H1 (cell line): ENCODE measurements around the gene TRIM75. TPM values are rescaled to one million over a fixed set of nuclear protein-coding genes. Genes with fewer than 3 reads are reported as not detected.

Experiments used
- CTCF ChIA-PET: fragments of 300-600 bp; sonication (Branson Sonifier 250); formaldehyde crosslinking; loops from one replicate; lab custom pipeline; 2021; ENCODE audit not compliant: partially characterized antibody; lab: Charles Lee
- POLR2A ChIA-PET: fragments of 300-600 bp; sonication (Branson Sonifier 250); formaldehyde crosslinking; loops from one replicate; lab custom pipeline; 2021; ENCODE audit warnings: inconsistent platforms; ENCODE audit not compliant: partially characterized antibody; lab: Charles Lee
- DNase-seq, 2 experiments: peaks; one replicate each; pipeline versions ENCODE4 v3.0.0 to v3.0.0-alpha.2; 2010 to 2022; ENCODE audit warnings: low spot score in 2 of 2, low read depth in 1 of 2, mixed read lengths in 1 of 2
- FAIRE-seq: peaks from 2 replicates; lab custom pipeline; 2011; peaks lifted over from hg19 to GRCh38; lab: Jason Lieb, UNC
- H2AFZ ChIP-seq: 2 replicates; pipeline ENCODE4 v1.8.1; 2012; ENCODE audit warnings: low read length, inconsistent platforms
- H2AK5ac ChIP-seq: 2 replicates; pipeline ENCODE4 v1.6.1; 2013; ENCODE audit warnings: low read depth, low read length
- H2BK120ac ChIP-seq: replicated peaks from 2 replicates; pipeline ENCODE3; 2013; ENCODE audit warnings: low read depth, low read length, inconsistent platforms
- H2BK12ac ChIP-seq: 2 replicates; pipeline ENCODE4 v1.6.1; 2013; ENCODE audit warnings: low read depth, low read length
- H2BK15ac ChIP-seq: 2 replicates; pipeline ENCODE4 v1.6.1; 2013; ENCODE audit warnings: low read length
- H2BK20ac ChIP-seq: 2 replicates; pipeline ENCODE4 v1.6.1; 2013; ENCODE audit warnings: low read length
- H2BK5ac ChIP-seq: 2 replicates; pipeline ENCODE4 v1.6.1; 2013; ENCODE audit warnings: low read depth, low read length
- H3K14ac ChIP-seq: 2 replicates; pipeline ENCODE4 v1.6.1; 2013; ENCODE audit warnings: inconsistent platforms; ENCODE audit not compliant: insufficient read length
- H3K18ac ChIP-seq: 2 replicates; pipeline ENCODE4 v1.6.1; 2013; ENCODE audit warnings: low read length; ENCODE audit errors: extremely low read depth
- H3K23ac ChIP-seq: 2 replicates; pipeline ENCODE4 v1.6.1; 2013; ENCODE audit warnings: inconsistent platforms; ENCODE audit not compliant: insufficient read length
- H3K23me2 ChIP-seq: 2 replicates; pipeline ENCODE4 v1.6.1; 2013; ENCODE audit warnings: low read depth, low read length
- H3K27ac ChIP-seq: 2 replicates; pipeline ENCODE4 v1.6.1; 2011; ENCODE audit warnings: low read depth, low read length, inconsistent platforms
- H3K27me3 ChIP-seq, 4 experiments: replicated peaks in 1 of 4; 1 replicate in 1 of 4; 2 replicates in 3 of 4; pipeline versions ENCODE4 v1.6.1 to v1.8.1; 2011 to 2013; ENCODE audit warnings: low read length in 3 of 4, mild to moderate bottlenecking in 3 of 4, inconsistent platforms in 2 of 4, mixed read lengths in 2 of 4, moderate library complexity in 1 of 4; ENCODE audit not compliant: control insufficient read depth in 3 of 4, insufficient read depth in 3 of 4; ENCODE audit errors: extremely low read depth in 1 of 4
- H3K36me3 ChIP-seq, 4 experiments: 2 replicates each; pipeline versions ENCODE4 v1.6.1 to v1.8.1; 2011 to 2013; ENCODE audit warnings: mild to moderate bottlenecking in 4 of 4, low read length in 3 of 4, moderate library complexity in 2 of 4, control low read depth in 1 of 4, inconsistent platforms in 1 of 4; ENCODE audit not compliant: insufficient read depth in 4 of 4, control insufficient read depth in 2 of 4
- H3K4ac ChIP-seq: replicated peaks from 2 replicates; pipeline ENCODE3; 2013; ENCODE audit warnings: low read length, low read depth, mixed read lengths, inconsistent platforms; ENCODE audit not compliant: insufficient read length
- H3K4me1 ChIP-seq, 4 experiments: replicated peaks in 1 of 4; 1 replicate in 1 of 4; 2 replicates in 3 of 4; pipeline versions ENCODE4 v1.6.1 to v1.8.1; 2011 to 2013; ENCODE audit warnings: low read length in 3 of 4, inconsistent platforms in 2 of 4, mixed read lengths in 1 of 4; ENCODE audit not compliant: insufficient read depth in 4 of 4, control insufficient read depth in 3 of 4
- H3K4me2 ChIP-seq, 2 experiments: 2 replicates each; pipeline versions ENCODE4 v1.6.1 to v1.8.1; 2011 to 2013; ENCODE audit warnings: low read depth in 2 of 2, low read length in 2 of 2, control low read depth in 1 of 2, inconsistent platforms in 1 of 2, mild to moderate bottlenecking in 1 of 2; ENCODE audit not compliant: insufficient read depth in 1 of 2
- H3K4me3 ChIP-seq, 4 experiments: fragments of 200-600, 300-600 bp in 1 of 4; sonication (generic), shearing (Covaris generic), sonication (Bioruptor Twin) in 1 of 4; 2 replicates each; pipeline versions ENCODE4 v1.5.1 to v1.8.1; 2011 to 2016; ENCODE audit warnings: low read length in 4 of 4, low read depth in 3 of 4, control low read depth in 2 of 4, inconsistent platforms in 2 of 4, mild to moderate bottlenecking in 2 of 4, mixed read lengths in 1 of 4, moderate library complexity in 1 of 4; ENCODE audit not compliant: insufficient read depth in 2 of 4; ENCODE audit errors: extremely low read depth in 1 of 4
- H3K56ac ChIP-seq: replicated peaks from 2 replicates; pipeline ENCODE3; 2013; ENCODE audit warnings: low read depth, mild to moderate bottlenecking, mixed read lengths, low read length, inconsistent platforms; ENCODE audit not compliant: insufficient read length
- H3K79me1 ChIP-seq: 2 replicates; pipeline ENCODE4 v1.6.1; 2013; ENCODE audit warnings: low read depth, low read length, control low read depth
- H3K79me2 ChIP-seq, 2 experiments: 2 replicates each; pipeline versions ENCODE4 v1.6.1 to v1.8.1; 2012 to 2013; ENCODE audit warnings: low read length in 2 of 2, mild to moderate bottlenecking in 2 of 2, inconsistent platforms in 1 of 2; ENCODE audit not compliant: insufficient read depth in 2 of 2, control insufficient read depth in 1 of 2
- H3K9ac ChIP-seq, 4 experiments: replicated peaks in 1 of 4; 1 replicate in 1 of 4; 2 replicates in 3 of 4; pipeline versions ENCODE4 v1.6.1 to v1.8.1; 2011 to 2013; ENCODE audit warnings: low read depth in 3 of 4, low read length in 3 of 4, control low read depth in 2 of 4, mild to moderate bottlenecking in 2 of 4, moderate library complexity in 2 of 4, inconsistent platforms in 1 of 4; ENCODE audit errors: extremely low read depth in 1 of 4
- H3K9me3 ChIP-seq, 2 experiments: 2 replicates each; pipeline versions ENCODE4 v1.6.1 to v1.8.1; 2012 to 2013; ENCODE audit warnings: mild to moderate bottlenecking in 2 of 2, moderate library complexity in 2 of 2, control low read depth in 1 of 2, inconsistent platforms in 1 of 2, low read depth in 1 of 2, low read length in 1 of 2, mixed read lengths in 1 of 2; ENCODE audit not compliant: insufficient read depth in 2 of 2
- H4K20me1 ChIP-seq, 2 experiments: replicated peaks in 1 of 2; 2 replicates each; pipeline versions ENCODE3 to v1.8.1; 2011 to 2013; ENCODE audit warnings: inconsistent platforms in 2 of 2, low read length in 2 of 2, mild to moderate bottlenecking in 1 of 2; ENCODE audit not compliant: insufficient read depth in 2 of 2, control insufficient read depth in 1 of 2
- H4K5ac ChIP-seq: 2 replicates; pipeline ENCODE4 v1.6.1; 2013; ENCODE audit warnings: low read length, low read depth, mixed read lengths, inconsistent platforms; ENCODE audit not compliant: insufficient read length
- H4K8ac ChIP-seq: 2 replicates; pipeline ENCODE4 v1.8.0; 2013; ENCODE audit warnings: mild to moderate bottlenecking, moderate library complexity, low read length, inconsistent platforms; ENCODE audit not compliant: insufficient read depth; ENCODE audit errors: extremely low read depth
- H4K91ac ChIP-seq: replicated peaks from 2 replicates; pipeline ENCODE3; 2013; ENCODE audit warnings: low read length, mixed read lengths, inconsistent platforms; ENCODE audit not compliant: insufficient read length
- WGBS, 2 experiments: shearing (Covaris generic) in 1 of 2; methylation state at CpG; one replicate each; pipeline versions ENCODE4 v1.1.6 to v1.1.7; 2013 to 2015; ENCODE audit warnings: low lambda C conversion rate in 2 of 2, mixed read lengths in 2 of 2, inconsistent platforms in 1 of 2, low coverage in 1 of 2, missing lambda C conversion rate in 1 of 2; ENCODE audit not compliant: insufficient replicate concordance in 2 of 2, insufficient coverage in 1 of 2, insufficient read length in 1 of 2; ENCODE audit errors: extremely low coverage in 1 of 2, missing lambda C conversion rate in 1 of 2; 5-methylcytosine and 5-hydroxymethylcytosine counted together
- polyA plus RNA-seq, 7 experiments: library from polyadenylated mRNA; depleted of rRNA in 3 of 7; stranded (reverse) in 5 of 7; unstranded in 2 of 7; fragments of >200 nt in 5 of 7; fragments of 200-250 nt in 2 of 7; gene quantifications; 1 replicate in 5 of 7; 2 replicates in 1 of 7; 4 replicates in 1 of 7; pipeline versions ENCODE4 v1.2.1 to v1.2.3, GENCODE V29; 2011 to 2013; ENCODE audit warnings: missing spikeins in 2 of 7, mixed read lengths in 2 of 7
- total RNA-seq: library from RNA; stranded (reverse); fragmentation: NEBNext Ultra II Directional; extraction: Animal tissue kit (Norgen Biotek cat#: 25700); gene quantifications from 2 replicates; pipeline ENCODE4 v1.2.1, GENCODE V29; 2021

TRIM75 gene
- total and polyA plus RNA-seq, 2 of the 8 experiments (the other 6 are each of a cell fraction or from before 2014, with no cell fraction given) = not detected

DNA sequence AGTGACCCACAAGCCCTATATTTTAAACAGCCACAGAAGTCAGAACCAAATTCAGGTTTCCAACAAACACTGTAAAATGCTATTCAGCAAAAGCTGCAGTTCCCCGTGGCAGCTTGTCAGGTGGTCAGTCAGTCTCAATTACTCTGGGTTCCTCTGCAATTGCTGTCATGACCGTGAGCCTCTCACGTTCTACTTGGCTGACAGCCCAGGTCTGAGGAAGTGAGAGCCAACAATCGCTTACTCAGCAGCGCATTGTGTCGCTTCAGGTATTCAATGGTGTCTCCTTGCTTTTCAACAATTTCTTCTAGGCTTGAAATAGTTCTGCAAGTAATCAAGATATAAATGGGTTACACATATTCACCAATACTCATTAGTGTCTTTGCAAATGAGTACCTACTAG is 25.8 kb downstream of the TRIM75 start:
- no peaks in the 10 kb centered on the region for H3K79me2 ChIP-seq
- no peak overlapping the region for H2BK20ac ChIP-seq
- H3K14ac ChIP-seq = no peak overlapping the region
- H4K5ac ChIP-seq = no peak overlapping the region
- FAIRE-seq = no peak
- no peaks in the 10 kb centered on the region for H4K20me1 ChIP-seq
- ChIA-PET CTCF (interaction anchor here (0.6 kb wide), 1 partner anchor 90 kb away, joined by 3 read pairs; no protein-coding TSS in a partner anchor), POLR2A (no interaction called here)
- no peaks in the 10 kb centered on the region for H3K4me1 ChIP-seq
- H3K27ac ChIP-seq = no peak overlapping the region
- H2BK120ac ChIP-seq = no peak overlapping the region
- no peaks in the 10 kb centered on the region for H3K79me1 ChIP-seq
- H2AK5ac ChIP-seq = no peak overlapping the region
- H2BK12ac ChIP-seq = no peak overlapping the region
- no peaks in the 10 kb centered on the region for H3K27me3 ChIP-seq
- no peak overlapping the region for H3K9ac ChIP-seq
- H4K91ac ChIP-seq = no peak overlapping the region
- H4K8ac ChIP-seq = no peak overlapping the region
- DNase-seq = no peak
- H3K56ac ChIP-seq = no peak overlapping the region
- peaks cover 3 to 8% (median 4%) of the 10 kb centered on the region in 4 experiments; a peak in 4 of 8 replicates for H3K36me3 ChIP-seq
- no peaks in the 10 kb centered on the region for H3K9me3 ChIP-seq
- 83% methylated on average over 6 of the region's 6 CpGs; no CpG with 5 or more reads in 1 of the 2 experiments for WGBS, 2 experiments
- no peak overlapping the region for H2AFZ ChIP-seq
- H3K18ac ChIP-seq = no peak overlapping the region
- no peak overlapping the region for H3K4ac ChIP-seq
- no peak overlapping the region for H3K23ac ChIP-seq
- H3K23me2 ChIP-seq = no peaks in the 10 kb centered on the region
- no peak overlapping the region for H3K4me3 ChIP-seq
- no peak overlapping the region for H3K4me2 ChIP-seq
- H2BK5ac ChIP-seq = no peak overlapping the region
- no peak overlapping the region for H2BK15ac ChIP-seq
